Measurements from ENCODE around the gene TMPRSS11E. TPM values are rescaled to one million over a fixed set of nuclear protein-coding genes. Genes with fewer than 3 reads are reported as not detected.
"Not testable (repeated sequence)": the region's sequence is repeated elsewhere in the genome, so short reads cannot be mapped to it uniquely, and the experiment has no call there.

TMPRSS11E gene
- total and polyA plus RNA-seq, 7 donors: 0.09 TPM; not detected in 6

DNA sequence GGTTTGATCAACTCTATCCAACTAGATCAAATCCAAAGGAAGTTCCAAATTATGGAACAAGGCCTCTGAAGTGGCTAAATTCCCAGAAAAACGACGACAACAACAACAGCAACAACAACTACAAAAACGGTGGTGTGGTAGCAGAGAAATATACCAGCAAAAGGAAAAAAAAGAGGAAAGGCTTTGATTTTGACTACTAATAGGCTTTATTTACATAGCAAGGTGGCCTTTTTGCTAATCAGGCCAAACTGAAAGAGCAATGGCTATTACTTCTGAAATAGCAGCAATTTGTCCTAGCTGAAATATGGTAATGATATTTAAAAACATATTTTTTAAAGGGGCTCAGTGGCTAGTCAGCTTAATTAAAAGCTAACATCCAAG, 40.8 kb upstream of the TMPRSS11E start:
- TF ChIP-seq, protein P1, sequence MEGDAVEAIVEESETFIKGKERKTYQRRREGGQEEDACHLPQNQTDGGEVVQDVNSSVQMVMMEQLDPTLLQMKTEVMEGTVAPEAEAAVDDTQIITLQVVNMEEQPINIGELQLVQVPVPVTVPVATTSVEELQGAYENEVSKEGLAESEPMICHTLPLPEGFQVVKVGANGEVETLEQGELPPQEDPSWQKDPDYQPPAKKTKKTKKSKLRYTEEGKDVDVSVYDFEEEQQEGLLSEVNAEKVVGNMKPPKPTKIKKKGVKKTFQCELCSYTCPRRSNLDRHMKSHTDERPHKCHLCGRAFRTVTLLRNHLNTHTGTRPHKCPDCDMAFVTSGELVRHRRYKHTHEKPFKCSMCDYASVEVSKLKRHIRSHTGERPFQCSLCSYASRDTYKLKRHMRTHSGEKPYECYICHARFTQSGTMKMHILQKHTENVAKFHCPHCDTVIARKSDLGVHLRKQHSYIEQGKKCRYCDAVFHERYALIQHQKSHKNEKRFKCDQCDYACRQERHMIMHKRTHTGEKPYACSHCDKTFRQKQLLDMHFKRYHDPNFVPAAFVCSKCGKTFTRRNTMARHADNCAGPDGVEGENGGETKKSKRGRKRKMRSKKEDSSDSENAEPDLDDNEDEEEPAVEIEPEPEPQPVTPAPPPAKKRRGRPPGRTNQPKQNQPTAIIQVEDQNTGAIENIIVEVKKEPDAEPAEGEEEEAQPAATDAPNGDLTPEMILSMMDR (IDR thresholded peaks at IDR 0.05): no peak
- TF ChIP-seq POLR2A (IDR thresholded peaks at IDR 0.05) (no peak), POLR2AphosphoS5 (IDR thresholded peaks at IDR 0.05) (no peak), EP300 (IDR thresholded peaks at IDR 0.05) (no peak)
- Histone ChIP-seq H3K4me1 (no peaks in the 10 kb centered on the region), H3K4me3 (no peak overlapping the region), H3K27ac (no peak overlapping the region), H3K9me3 (no peaks in the 10 kb centered on the region), H3K36me3 (no peaks in the 10 kb centered on the region), H3K27me3 (no peaks in the 10 kb centered on the region)
- 65 to 81% methylated on average over 3 of the region's 3 CpGs for WGBS, 2 donors
- no peak for DNase-seq
- intact Hi-C loops (cut with DNase I): no loop called here

DNA sequence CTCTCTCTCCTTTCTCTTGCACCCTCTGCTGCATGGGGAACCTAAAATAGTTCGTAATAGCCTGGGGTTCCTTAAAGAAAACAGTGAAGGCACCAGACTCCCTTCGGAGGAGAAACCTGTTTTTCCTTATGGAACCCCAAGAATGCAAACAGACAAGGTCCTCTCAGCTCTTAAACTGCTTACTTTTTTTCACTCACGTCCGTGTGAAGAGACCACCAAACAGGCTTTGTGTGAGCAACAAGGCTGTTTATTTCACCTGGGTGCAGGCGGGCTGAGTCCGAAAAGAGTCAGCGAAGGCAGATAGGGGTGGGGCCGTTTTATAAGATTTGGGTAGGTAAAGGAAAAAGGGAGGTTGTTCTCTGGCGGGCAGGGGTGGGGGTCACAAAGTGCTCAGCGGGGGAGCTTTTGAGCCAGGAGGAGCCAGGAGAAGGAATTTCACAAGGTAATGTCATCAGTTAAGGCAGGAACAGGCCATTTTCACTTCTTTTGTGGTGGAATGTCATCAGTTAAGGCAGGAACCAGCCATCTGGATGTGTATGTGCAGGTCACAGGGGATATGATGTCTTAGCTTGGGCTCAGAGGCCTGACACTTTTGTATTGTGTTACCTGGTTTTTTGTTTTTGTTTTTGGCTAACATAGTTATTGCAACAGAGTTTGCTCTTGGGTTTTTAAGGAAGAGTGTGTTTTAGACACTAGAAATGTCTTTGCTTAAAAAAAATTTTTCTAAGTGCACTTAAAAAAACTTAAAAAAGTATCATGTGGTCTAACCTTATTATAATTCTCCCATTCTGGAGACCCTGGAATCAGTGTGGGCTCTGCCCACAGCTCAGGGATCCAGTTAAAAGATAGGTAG, 40.0 kb upstream of the TMPRSS11E start:
- H3K36me3 ChIP-seq; intact Hi-C loops (cut with DNase I); H3K9me3 ChIP-seq; DNase-seq; H3K27me3 ChIP-seq; H3K27ac ChIP-seq; H3K4me1 ChIP-seq; H3K4me3 ChIP-seq: not testable (repeated sequence)
- WGBS, 2 donors: 65 to 77% methylated on average over 10 of the region's 10 CpGs

DNA sequence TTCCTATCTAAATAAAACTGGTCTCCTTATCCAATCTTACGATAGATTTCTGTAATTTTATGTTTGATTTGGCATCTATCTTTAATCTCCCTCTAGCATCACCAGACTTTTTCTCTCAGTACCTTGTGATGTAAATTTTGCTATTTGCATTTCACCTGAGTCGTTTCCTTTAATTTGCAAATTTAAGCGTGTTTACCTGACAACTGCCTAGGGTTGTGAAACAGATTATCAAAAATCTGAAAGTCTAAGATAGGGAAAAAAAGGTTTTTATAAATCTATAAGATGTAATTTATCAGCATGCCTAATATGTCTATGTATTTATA, 39.4 kb upstream of the TMPRSS11E start:
- no peak for DNase-seq
- Histone ChIP-seq H3K27me3 (no peaks in the 10 kb centered on the region), H3K9me3 (no peaks in the 10 kb centered on the region), H3K4me3 (no peak overlapping the region), H3K4me1 (no peaks in the 10 kb centered on the region), H3K36me3 (no peaks in the 10 kb centered on the region), H3K27ac (no peak overlapping the region)
- intact Hi-C loops (cut with DNase I): no loop called here
- 72 to 77% methylated on average over 3 of the region's 3 CpGs for whole genome bisulfite sequencing, 2 donors
- TF ChIP-seq POLR2A (IDR thresholded peaks at IDR 0.05) (no peak), EP300 (IDR thresholded peaks at IDR 0.05) (no peak), POLR2AphosphoS5 (IDR thresholded peaks at IDR 0.05) (no peak)
- TF ChIP-seq, protein P1 (IDR thresholded peaks at IDR 0.05): no peak

DNA sequence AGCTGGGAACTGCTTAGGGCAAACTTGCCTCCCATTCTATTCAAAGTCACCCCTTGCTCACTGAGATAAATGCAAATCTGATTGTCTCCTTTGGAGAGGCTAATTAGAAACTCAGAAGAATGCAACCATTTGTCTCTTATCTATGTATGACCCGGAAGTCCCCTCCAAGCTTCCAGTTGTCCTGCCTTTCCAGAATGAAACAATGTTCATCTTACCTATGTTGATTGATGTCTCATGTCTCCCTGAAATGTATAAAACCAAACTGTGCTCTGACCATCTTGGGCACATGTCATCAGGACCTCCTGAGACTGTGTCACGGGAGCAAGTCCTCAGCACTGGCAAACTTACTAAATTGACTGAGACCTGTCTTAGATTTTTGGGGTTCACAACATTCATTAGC, 37.1 kb upstream of the TMPRSS11E start:
- intact Hi-C loops (cut with DNase I): no loop called here
- H3K27ac ChIP-seq: no peak overlapping the region
- H3K27me3 ChIP-seq: no peaks in the 10 kb centered on the region
- H3K36me3 ChIP-seq: no peaks in the 10 kb centered on the region
- TF ChIP-seq EP300 (IDR thresholded peaks at IDR 0.05) (no peak), POLR2AphosphoS5 (IDR thresholded peaks at IDR 0.05) (no peak), POLR2A (IDR thresholded peaks at IDR 0.05) (no peak)
- TF ChIP-seq, protein P1 (IDR thresholded peaks at IDR 0.05): no peak
- no peak for DNase-seq
- no peaks in the 10 kb centered on the region for H3K9me3 ChIP-seq
- no peaks in the 10 kb centered on the region for H3K4me1 ChIP-seq
- WGBS, 2 donors: 78 to 82% methylated on average over 2 of the region's 2 CpGs
- H3K4me3 ChIP-seq: no peak overlapping the region

DNA sequence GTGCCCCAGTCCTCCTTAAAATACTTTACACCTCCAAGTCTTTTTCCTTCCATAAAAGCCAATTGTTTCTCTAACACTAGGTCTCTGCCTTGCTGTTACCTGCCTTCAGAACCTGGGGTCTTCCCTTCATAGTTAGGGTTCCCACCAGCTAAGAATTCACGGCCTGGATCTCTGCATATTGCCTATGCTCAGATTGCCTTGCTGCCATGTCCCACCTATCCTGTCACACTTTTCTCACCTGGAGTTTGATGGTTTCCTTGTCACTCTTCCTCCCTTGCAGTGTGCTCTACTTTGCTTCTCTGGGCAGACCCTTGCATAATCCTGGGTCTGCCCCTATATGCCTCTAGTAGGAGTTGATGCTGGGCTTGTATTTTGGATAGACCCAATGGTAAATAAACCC, 36.6 kb upstream of the TMPRSS11E start:
- Histone ChIP-seq H3K27me3 (no peaks in the 10 kb centered on the region), H3K4me3 (no peak overlapping the region), H3K27ac (no peak overlapping the region), H3K9me3 (no peaks in the 10 kb centered on the region), H3K36me3 (no peaks in the 10 kb centered on the region), H3K4me1 (no peaks in the 10 kb centered on the region)
- DNase-seq: no peak
- no peak for TF ChIP-seq POLR2AphosphoS5 (IDR thresholded peaks at IDR 0.05)
- TF ChIP-seq POLR2A (IDR thresholded peaks at IDR 0.05): no peak
- TF ChIP-seq EP300 (IDR thresholded peaks at IDR 0.05): no peak
- TF ChIP-seq, protein P1 (IDR thresholded peaks at IDR 0.05): no peak
- WGBS, 2 donors: 94 to 96% methylated on average over 1 of the region's 1 CpG
- intact Hi-C loops (cut with DNase I): no loop called here

DNA sequence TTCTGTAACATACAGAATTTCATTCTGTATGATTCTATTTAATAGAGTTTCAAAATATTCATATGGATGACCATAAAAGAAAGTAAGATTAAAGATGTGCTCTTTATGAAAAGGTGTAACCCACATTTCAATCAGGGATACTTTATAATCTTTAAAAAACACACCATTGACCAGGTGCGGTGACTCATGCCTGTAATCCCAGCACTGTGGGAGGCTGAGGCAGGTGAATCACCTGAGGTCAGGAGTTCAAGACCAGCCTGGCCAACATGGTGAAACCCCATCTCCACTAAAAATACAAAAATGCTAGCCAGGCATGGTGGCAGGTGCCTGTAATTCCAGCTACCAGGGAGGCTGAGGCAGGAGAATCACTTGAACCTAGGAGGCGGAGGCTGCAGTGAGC, 35.2 kb upstream of the TMPRSS11E start:
- H3K27ac ChIP-seq; H3K9me3 ChIP-seq; DNase-seq; H3K4me3 ChIP-seq; intact Hi-C loops (cut with DNase I); H3K4me1 ChIP-seq; H3K36me3 ChIP-seq; H3K27me3 ChIP-seq: not testable (repeated sequence)
- WGBS, 2 donors: 93 to 97% methylated on average over 2 of the region's 2 CpGs

Measured in sigmoid colon (tissue), 7 donors.